DMS 273 treated with DMSO at 0.1 percent for 48 hours (cell line): ENCODE data around the gene PTPRK.
A peak's percentile ranks its signal among the peaks of the same experiment; 100 is the strongest.

Experiments used
- DNase-seq: peaks from one replicate; lab custom pipeline; 2025; lab: John Stamatoyannopoulos, UW

Gene PTPRK

DNA sequence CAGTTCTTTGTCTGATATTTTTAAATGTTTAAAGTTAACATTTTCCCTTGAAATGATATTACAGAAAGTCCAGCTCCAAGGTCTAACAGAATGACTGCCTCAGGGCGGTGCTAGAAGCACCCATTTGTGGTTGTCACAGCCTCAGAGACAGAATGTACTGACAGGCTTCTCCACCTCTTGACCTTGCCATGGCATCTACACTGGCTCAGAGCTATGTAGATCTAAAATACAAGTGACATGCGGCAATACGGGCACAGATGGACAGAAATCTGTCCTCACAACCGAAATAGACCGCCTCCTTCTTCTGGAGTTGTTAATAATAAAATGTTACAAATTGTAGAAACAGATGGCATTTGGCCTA, 452.3 kb downstream of the PTPRK start:
- peak; percentile 57 for DNase-seq

DNA sequence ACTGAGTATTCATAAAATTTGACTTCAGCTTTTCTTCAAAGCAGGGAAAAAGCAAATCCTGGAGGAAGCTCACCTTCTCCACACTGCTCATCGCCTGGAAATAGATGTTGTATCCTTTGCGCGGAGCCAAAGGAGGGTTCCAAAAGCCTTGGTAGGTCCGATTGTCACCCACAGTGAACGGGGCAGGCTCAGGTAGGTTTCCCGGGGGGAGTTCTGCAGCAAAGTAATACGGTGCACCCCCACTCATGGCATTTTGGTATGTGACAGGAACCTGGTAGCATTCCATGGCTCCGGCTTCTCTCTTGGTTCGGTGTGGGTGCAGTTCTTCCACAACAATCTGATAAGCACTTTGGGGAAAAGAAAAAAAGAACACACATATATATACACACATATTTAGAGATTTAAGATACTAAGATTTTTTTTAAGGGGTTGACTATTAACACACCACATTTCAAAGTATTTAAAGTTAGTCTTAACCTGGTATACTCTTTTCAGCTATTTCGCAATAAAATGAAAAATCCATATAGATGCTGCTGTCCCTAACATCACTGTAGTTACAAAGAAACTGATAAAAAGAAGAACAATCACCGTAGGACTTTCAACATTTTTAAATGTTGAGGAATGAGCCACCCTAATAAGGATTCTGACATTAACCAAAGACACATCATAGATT, 452.8 kb downstream of the PTPRK start:
- no peak for DNase-seq

DNA sequence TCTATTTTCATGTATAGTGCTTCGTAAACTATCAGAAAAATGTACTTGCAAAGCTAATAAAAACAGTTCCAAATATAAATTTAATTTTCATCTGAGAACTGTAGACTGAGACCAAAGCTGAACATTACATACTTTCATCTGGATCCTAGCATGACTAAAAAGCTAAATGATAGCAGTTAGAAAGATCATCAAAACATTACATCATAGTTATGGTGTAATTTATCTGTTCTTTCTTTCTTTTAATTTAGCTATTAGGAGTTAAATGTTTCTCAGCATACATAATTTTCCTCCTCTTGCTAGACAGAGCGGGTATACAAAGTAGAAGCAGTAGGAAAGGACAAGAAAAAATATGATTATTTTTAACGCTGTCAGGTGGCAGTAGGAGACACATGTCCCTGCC, 455.3 kb downstream of the PTPRK start:
- DNase-seq, result no peak

GRCh38 chr6:128064540-128064895, 455.9 kb downstream of the PTPRK start:
- no peak for DNase-seq

DNA sequence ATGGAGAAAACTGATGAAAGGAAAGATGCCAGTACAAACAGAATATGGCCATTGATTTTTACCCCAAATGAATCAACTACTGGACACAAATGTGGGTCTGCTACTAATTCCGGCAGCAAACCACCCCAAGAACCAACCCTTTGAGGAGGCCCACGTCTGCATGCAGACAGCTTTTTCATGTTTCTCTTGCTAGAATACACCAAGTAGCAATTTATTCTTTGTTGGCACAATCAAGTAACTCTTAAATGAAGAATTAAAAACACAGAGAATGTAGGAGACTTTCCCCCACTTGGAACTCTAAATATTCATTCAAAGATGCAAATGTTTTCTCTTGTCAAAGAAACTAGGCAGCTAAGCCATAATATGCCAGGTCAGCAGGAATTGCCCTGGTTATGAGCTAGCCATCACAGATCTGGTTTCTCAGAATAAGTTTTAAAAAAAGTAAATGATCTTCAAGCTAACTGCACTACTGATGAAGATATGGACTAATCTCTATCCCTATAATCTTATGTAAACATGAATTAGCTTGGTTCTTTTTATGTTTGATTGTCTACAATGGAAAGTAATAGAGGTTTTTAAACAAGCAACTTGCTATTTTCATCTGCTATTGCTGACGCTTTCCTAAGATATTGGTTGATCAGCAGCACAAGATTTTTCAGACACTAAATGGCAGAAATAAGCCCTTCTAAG, 456.4 kb downstream of the PTPRK start:
- DNase-seq, result no peak

- no peak for DNase-seq
Observed at GRCh38 chr6:128062882-128063603, 457.4 kb downstream of the PTPRK start.

- no peak for DNase-seq
Observed at GRCh38 chr6:128057946-128058345, 462.5 kb downstream of the PTPRK start.

DNA sequence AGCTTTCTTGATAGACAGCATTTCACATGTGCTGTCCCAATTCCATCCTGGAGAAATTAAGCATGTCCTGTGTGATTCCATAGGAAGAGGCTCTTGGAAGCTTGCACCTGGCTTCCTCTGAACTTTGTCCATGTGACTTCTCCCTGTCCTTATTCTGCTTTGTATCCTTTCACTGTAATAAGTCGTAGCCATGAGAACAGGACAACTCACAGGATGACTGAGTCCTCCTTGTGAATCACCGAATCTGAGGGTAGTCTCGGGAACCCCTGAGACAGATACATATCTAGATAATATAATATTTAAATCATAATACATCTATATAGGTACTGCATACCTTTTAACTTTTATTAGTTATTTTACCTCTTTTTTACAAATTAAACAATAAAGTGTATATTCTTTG, 462.9 kb downstream of the PTPRK start:
- DNase-seq, result no peak

- DNase-seq, result no peak
Observed at GRCh38 chr6:128053109-128053508, 467.3 kb downstream of the PTPRK start.

GRCh38 chr6:128047989-128048388, 472.4 kb downstream of the PTPRK start:
- no peak for DNase-seq

GRCh38 chr6:128046033-128046432, 474.4 kb downstream of the PTPRK start:
- no peak for DNase-seq

- no peak for DNase-seq
Observed at GRCh38 chr6:128039543-128039942, 480.9 kb downstream of the PTPRK start.

DNA sequence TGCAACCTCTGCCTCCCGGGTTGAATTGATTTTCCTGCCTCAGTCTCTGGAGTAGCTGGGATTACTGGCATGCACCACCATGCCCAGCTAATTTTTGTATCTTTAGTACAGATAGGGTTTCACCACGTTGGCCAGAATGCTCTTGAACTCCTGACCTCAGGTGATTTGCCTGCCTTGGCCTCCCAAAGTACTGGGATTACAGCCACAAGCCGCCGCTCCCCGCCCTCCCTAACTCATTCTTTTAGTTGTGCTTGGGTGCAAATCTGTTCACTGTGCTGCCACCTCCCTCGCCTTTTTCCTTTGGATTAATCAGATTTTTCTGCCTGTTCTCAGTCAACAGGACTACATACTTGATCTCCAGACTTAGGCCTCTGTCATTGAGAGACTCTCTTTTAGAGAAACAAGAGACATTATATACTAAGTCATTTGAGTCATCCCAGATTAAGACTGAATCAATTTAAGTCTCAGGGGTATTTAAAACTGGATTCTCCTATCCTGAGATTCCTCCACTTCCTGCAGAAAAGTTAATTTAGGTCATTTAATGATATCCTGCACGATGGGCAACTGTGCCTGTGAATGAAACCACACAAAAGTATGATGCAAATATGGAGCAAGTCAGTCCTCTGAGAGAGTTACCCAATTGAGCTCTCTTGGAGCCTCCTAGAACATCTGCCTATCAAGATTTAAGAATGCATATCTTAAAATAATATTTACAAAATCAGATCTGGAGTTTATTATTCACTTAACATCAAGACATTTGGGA, 483.4 kb downstream of the PTPRK start:
- DNase-seq, result no peak

- DNase-seq, result no peak
Observed at GRCh38 chr6:128033156-128033555, 487.2 kb downstream of the PTPRK start.

GRCh38 chr6:128032042-128032441, 488.4 kb downstream of the PTPRK start:
- no peak for DNase-seq

- DNase-seq, result no peak
Observed at GRCh38 chr6:128029826-128030225, 490.6 kb downstream of the PTPRK start.

DNA sequence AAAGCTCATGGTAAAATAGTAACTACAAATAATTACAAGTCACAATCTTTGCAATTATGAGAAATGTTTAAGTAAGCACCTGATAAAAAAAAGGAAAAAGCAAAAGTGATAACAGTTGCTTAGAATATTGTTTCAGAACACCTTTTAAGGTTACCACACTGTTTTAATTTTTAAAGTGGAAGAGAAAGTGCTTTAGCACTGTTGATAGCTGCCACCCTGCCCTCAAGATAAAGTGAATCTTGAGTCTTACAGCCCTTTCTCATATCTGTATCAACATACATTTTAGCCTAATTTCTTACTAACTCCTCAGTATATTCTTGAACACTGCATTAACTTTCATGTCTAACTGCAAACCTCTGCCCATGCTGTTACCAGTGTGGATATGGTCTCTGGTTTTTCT, 492.2 kb downstream of the PTPRK start:
- DNase-seq, result no peak

GRCh38 chr6:128025478-128025877, 494.9 kb downstream of the PTPRK start:
- no peak for DNase-seq

DNA sequence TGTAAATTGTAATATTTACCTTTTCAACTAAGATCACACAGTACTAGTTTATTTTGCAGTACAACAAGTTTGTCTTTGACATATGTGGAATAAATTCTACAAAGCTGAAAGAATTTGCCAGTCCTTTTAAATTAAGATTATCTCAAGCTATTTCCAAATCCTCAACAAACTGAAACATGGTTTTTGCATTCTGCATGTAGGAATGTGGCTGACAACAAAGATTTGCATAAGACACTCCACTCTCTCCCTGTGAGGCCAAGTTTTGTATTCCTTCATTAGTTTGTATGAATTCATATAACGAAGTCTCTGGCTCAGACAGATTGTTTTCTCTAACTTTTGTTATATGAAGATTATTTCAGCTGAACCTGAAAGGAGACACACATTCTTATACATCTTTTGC, 495.4 kb downstream of the PTPRK start:
- no peak for DNase-seq

- no peak for DNase-seq
Observed at GRCh38 chr6:128024046-128024445, 496.4 kb downstream of the PTPRK start.

GRCh38 chr6:128018821-128019220, 501.6 kb downstream of the PTPRK start:
- DNase-seq, result no peak

DNA sequence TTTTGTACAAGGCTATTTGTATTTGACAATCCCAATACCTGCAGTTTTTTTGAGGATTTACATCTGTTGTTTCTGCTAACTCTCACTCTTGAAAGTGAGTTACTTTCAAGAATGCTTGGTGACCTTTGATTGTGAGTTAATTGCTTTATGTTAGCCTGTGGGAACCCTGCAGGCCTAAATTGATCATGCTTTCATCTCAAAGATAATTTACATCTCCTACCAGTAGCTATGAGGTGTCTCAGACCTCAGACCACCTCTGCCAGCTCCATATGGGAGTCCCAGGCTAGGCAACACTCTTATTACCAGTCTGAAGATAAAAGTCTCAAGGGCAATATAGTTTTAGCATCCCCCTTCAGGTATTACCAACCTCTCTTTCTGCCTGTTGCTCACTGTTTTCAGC, 503.1 kb downstream of the PTPRK start:
- no peak for DNase-seq

DNA sequence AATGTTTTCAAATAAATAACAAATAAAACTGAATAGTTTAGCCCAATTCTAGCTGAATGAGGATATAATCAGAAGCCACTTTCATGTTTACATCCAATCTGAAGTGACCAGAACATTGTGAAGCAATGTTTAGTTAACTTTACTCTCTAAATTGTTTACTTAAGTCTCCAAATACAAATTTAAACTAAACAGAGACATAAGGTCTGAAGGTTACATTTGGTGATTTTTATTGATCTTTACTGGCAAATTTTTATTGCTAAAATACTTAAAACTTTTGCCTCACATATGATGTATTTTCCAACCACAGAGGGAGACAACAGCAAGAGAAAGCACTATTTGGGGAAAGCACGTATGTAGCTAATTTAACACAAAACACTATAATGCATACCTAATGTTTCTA, 512.7 kb downstream of the PTPRK start:
- DNase-seq, result no peak
